AG10803 (cell line): ENCODE results near the gene ATP6V0E1.
"Not testable (repeated sequence)": the region's sequence is repeated elsewhere in the genome, so short reads cannot be mapped to it uniquely, and the experiment has no call there.

Experiments
- DNase-seq: peaks from one replicate; pipeline ENCODE4 v3.0.0; 2010; ENCODE audit warnings: low read depth
- H3K4me3 ChIP-seq: 2 replicates; pipeline ENCODE4 v1.5.1; 2011; ENCODE audit warnings: mild to moderate bottlenecking, low read length, control low read depth
- TF ChIP-seq, protein P1 (sequence below): conservative IDR thresholded peaks from 2 replicates; pipeline ENCODE4 v1.5.1; 2011; ENCODE audit warnings: mild to moderate bottlenecking, low read length, control low read depth, inconsistent platforms

ATP6V0E1 gene

DNA sequence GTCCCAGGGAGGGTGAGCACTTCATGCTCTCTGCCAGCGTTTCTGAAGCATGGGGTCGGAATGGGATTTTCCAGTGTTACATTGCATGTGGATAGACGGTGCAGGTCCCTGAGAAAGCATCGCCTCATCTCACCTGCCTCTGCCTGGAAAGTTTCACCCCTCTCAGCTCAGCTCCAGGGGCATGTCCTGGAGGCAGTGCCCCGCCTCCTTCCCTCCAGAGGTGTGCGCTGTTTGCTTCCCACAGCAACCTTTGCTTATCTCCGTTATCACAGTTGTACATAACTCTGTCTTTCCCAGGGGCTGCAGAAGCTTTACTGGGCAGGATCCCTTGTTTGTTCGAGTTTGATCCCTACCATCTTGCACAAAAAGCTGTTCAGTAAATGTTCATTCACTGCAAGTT lies 61.9 kb downstream of the ATP6V0E1 start:
- no peak overlapping the region for H3K4me3 ChIP-seq
- TF ChIP-seq, protein P1, sequence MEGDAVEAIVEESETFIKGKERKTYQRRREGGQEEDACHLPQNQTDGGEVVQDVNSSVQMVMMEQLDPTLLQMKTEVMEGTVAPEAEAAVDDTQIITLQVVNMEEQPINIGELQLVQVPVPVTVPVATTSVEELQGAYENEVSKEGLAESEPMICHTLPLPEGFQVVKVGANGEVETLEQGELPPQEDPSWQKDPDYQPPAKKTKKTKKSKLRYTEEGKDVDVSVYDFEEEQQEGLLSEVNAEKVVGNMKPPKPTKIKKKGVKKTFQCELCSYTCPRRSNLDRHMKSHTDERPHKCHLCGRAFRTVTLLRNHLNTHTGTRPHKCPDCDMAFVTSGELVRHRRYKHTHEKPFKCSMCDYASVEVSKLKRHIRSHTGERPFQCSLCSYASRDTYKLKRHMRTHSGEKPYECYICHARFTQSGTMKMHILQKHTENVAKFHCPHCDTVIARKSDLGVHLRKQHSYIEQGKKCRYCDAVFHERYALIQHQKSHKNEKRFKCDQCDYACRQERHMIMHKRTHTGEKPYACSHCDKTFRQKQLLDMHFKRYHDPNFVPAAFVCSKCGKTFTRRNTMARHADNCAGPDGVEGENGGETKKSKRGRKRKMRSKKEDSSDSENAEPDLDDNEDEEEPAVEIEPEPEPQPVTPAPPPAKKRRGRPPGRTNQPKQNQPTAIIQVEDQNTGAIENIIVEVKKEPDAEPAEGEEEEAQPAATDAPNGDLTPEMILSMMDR = no peak
- DNase-seq = no peak

DNA sequence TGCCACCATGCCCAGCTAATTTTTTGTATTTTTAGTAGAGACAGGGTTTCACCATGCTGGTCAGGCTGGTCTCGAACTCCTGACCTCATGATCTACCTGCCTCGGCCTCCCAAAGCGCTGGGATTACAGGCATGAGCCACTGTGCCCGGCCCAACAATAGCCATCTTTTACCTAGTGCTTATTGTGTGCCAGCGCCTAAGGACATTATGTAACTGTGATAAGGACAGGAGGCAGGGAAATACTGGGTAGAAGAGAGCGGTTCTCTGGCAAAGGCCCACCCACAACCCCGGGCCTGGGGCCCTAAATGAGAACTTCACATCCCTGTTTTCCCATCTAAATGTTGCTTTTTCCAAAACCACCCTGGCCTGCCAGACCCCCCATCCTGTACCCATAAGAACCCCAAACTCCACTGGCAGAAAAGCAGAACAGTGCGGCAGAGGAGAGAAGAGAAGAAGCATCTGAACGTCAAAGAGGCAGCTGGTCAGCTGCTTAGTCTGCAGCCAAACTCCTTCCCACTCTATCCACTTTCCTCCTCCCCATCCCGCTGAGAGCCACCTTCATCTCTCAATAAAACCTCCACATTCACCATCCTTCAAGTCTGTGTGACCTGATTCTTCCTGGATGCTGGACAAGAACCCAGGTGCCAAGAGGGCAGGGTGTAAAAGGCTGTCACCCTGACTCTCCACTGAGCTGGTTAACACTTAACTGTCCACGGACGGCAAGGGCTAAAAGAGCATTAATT lies 63.7 kb downstream of the ATP6V0E1 start:
- H3K4me3 ChIP-seq, DNase-seq: not testable (repeated sequence)

DNA sequence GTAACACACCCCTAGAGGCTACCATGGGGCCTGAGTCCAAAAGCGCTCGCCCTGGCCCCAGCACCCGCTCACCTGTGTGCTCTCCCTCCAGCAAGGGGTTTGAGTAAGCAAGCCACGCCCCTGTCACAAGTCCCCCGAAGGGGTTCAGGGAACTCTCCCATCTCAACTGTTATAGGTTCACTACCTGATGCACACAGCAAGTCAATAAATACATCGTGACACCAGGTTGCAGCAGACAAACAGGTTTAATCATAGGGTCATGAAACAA lies 64.2 kb downstream of the ATP6V0E1 start:
- no peak overlapping the region for H3K4me3 ChIP-seq
- TF ChIP-seq, protein P1 = no peak
- DNase-seq = no peak

DNA sequence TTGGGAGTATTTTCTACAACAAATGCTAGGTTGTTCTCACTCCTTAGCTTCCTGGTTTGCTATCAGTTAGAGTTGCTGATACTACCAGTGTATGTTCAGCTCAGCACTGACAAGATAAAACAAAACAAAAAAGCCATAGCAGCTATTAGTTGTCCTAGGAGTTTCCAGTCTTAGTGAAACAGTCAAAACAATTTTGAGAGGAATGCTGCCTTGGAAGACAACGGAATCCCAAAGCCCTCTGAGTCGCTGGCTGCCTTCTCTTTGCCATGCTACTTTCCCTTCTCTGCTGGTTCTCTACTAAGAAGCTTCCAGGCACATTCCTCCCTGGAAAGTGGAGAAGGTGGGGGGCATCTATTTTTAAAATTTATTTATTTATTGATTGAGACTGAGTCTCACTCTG lies 67.2 kb downstream of the ATP6V0E1 start:
- TF ChIP-seq, protein P1 = no peak

DNA sequence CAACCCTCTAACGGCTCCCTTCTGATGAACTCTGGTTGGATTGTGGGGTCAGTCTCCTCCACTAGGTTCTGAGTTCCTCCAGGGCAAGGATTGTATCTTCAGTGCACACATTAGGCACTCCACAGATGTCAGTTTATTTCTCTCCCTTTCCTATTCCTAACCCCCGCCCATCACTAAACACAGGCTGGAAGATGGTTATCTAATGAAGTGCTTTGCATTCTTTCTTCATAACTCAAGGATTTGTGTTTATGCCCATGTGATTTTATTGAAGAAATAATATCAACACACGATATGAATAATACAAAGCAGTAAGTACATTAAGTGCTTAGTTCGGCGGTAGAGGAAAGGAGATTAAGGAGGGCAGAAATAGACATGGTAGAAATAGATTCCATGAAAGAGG lies 68.2 kb downstream of the ATP6V0E1 start:
- DNase-seq = peak; percentile 52
- H3K4me3 ChIP-seq = no peak overlapping the region
- TF ChIP-seq, protein P1 = no peak

More for the DNA sequence above, 67.2 kb downstream of the ATP6V0E1 start:
- H3K4me3 ChIP-seq = no peak overlapping the region
- DNase-seq = peak; percentile 41

DNA sequence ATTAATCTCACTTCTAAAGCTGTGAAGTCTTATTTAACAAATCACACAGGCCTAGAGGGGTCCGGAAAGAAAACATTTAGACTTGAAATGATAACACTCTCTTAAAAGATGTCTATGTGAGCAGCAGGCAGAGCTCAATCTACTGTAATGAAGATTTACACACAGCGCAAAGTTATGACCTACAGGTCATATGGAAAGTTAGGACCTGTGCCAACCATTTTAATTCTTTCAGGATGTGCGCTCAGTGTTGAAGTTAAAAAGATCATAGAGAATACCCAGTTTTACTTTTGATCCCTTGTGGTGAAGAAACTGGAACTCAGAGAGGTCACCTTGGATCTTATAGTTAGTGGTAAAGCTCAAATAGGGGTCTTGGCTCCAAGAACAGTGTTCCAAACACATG lies 69.5 kb downstream of the ATP6V0E1 start:
- TF ChIP-seq, protein P1 = no peak
- no peak overlapping the region for H3K4me3 ChIP-seq
- DNase-seq = peak; percentile 28

DNA sequence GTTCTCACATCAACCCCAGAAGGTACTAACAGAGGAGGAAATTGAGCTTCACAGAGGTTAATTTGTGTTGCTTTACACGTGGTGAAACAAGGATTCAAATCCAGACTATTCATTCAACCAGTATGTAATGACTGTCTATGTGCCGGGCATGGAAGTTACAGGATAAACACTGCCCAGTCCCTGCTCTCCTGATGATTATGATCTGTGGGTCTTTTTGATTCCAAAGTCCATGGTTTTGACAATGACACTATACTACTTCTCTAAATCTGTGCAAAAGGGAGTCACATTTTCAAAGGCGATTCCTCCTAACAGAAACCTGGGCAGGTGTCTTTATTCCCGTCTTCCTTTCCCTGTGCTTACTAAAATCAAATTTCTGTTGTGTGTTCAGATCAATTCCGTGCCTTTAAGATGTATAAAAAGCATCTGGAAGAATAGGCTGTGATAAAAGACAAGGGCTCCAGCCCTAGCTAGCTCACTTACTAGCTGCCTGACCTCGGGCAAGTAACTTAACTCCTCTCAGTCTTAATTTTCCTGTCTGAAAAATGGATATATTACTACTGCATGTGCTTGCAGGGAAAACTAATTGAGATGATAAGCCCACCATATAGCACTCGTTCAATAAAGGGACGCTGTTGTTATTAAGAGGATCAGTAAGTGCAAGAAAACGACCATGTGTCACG lies 71.6 kb downstream of the ATP6V0E1 start:
- TF ChIP-seq, protein P1 = no peak
- DNase-seq = no peak
- H3K4me3 ChIP-seq = peak overlapping the region; percentile 68
